HFF-Myc (cell line): ENCODE results near the gene CDK12.
A peak's percentile ranks its signal among the peaks of the same experiment; 100 is the strongest.
"Not testable (repeated sequence)": the region's sequence is repeated elsewhere in the genome, so short reads cannot be mapped to it uniquely, and the experiment has no call there.

Experiments
- DNase-seq: peaks from one replicate; pipeline ENCODE4 v3.0.0-alpha.2; 2011; ENCODE audit warnings: low read depth; ENCODE audit errors: extremely low read depth
- H3K4me3 ChIP-seq: replicated peaks from 2 replicates; pipeline ENCODE4 v1.5.1; 2011; ENCODE audit warnings: low read depth, mild to moderate bottlenecking, control low read depth, low read length
- CTCF ChIP-seq: IDR thresholded peaks from 2 replicates; pipeline ENCODE4 v1.5.1; 2012; ENCODE audit warnings: mild to moderate bottlenecking, low read depth, low read length, control low read depth; ENCODE audit errors: missing control alignments

The CDK12 gene

GRCh38 chr17:39450847-39451581, 10.3 kb upstream of the CDK12 start, which contains the start of gene MED1:
TSS of gene MED1 (minus strand) at chr17:39451263. CDS start at chr17:39451062, 201 bp downstream.
- H3K4me3 ChIP-seq, result peak within 1 kb of the TSS; percentile 83
- no peak for TF ChIP-seq CTCF
- DNase-seq, result peak; percentile 98

GRCh38 chr17:39455919-39456318, 5.4 kb upstream of the CDK12 start:
- no peak for TF ChIP-seq CTCF
- H3K4me3 ChIP-seq, result no peak overlapping the region
- DNase-seq, result no peak

- no peak for TF ChIP-seq CTCF
- H3K4me3 ChIP-seq, result peak overlapping the region; percentile 95
- DNase-seq, result no peak
These were observed 762 bp downstream of the CDK12 start for GRCh38 chr17:39461926-39462569.

GRCh38 chr17:39462631-39463375, 1.5 kb downstream of the CDK12 start:
- H3K4me3 ChIP-seq, result peak overlapping the region; percentile 95
- TF ChIP-seq CTCF, result no peak
- DNase-seq, result no peak

- DNase-seq, result not testable (repeated sequence)
- H3K4me3 ChIP-seq, result peak overlapping the region; percentile 95
These were observed 3.4 kb downstream of the CDK12 start for GRCh38 chr17:39464639-39465181.

GRCh38 chr17:39468610-39469009, 7.3 kb downstream of the CDK12 start:
- DNase-seq, H3K4me3 ChIP-seq: not testable (repeated sequence)

- DNase-seq, result no peak
- H3K4me3 ChIP-seq, result no peak overlapping the region
- no peak for TF ChIP-seq CTCF
These were observed 12.0 kb downstream of the CDK12 start for GRCh38 chr17:39473310-39473709.

GRCh38 chr17:39479631-39480030, 18.3 kb downstream of the CDK12 start:
- DNase-seq, H3K4me3 ChIP-seq: not testable (repeated sequence)
